HG02981 (cell line): ENCODE measurements around the gene MDH2.
"Not testable (repeated sequence)": the region's sequence is repeated elsewhere in the genome, so short reads cannot be mapped to it uniquely, and the experiment has no call there.

ENCODE experiments used
- ATAC-seq: cut with Tn5 transposase; IDR thresholded peaks from one replicate; pipeline ENCODE4 v1.9.1; 2021; ENCODE audit warnings: mild to moderate bottlenecking, moderate library complexity; ENCODE audit not compliant: unreplicated experiment

MDH2 gene

DNA sequence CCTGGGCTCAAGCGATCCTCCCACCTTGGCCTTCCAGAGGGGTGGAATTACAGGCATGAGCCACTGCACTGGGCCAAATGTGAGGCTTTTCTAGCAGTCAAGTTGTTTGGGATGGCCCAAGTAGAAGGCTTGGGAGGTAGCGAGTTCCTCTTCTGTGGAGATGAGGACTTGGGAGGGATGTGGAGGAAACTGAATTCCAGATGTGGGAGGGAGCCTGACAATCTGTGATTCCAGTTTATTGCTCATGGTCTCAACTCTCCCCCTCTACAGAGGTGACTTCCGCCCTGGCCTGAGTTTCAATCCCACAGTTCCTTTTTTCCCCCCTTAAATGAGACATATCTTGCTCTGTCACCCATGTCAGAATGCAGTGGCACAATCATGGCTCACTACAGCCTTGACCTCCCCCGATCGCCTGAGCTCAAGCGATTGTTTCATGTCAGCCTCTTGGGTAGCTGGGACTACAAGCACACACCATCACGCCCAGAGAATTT lies 3.5 kb upstream of the MDH2 start:
- no peak for ATAC-seq

- no peak for ATAC-seq
Measured at GRCh38 chr7:76047305-76047810, 548 bp upstream of the MDH2 start.

- no peak for ATAC-seq
Measured at GRCh38 chr7:76048668-76048988, 722 bp downstream of the MDH2 start.

GRCh38 chr7:76049295-76049694 lies 1.4 kb downstream of the MDH2 start:
- no peak for ATAC-seq

- no peak for ATAC-seq
Measured at GRCh38 chr7:76050545-76050944, 2.6 kb downstream of the MDH2 start.

GRCh38 chr7:76051840-76052239 lies 3.9 kb downstream of the MDH2 start:
- ATAC-seq, result no peak

- ATAC-seq, result not testable (repeated sequence)
Measured at GRCh38 chr7:76052681-76053080, 4.8 kb downstream of the MDH2 start.

- ATAC-seq, result no peak
Measured at GRCh38 chr7:76053461-76053860, 5.6 kb downstream of the MDH2 start.

GRCh38 chr7:76054123-76055120 lies 6.5 kb downstream of the MDH2 start:
- no peak for ATAC-seq

GRCh38 chr7:76056241-76056640 lies 8.3 kb downstream of the MDH2 start:
- no peak for ATAC-seq

GRCh38 chr7:76057103-76057812 lies 9.4 kb downstream of the MDH2 start:
- no peak for ATAC-seq

GRCh38 chr7:76057813-76058145 lies 9.9 kb downstream of the MDH2 start:
- no peak for ATAC-seq

- not testable (repeated sequence) for ATAC-seq
Measured at GRCh38 chr7:76058745-76059144, 10.8 kb downstream of the MDH2 start.

GRCh38 chr7:76060842-76061241 lies 12.9 kb downstream of the MDH2 start:
- ATAC-seq, result no peak

- no peak for ATAC-seq
Measured at GRCh38 chr7:76062254-76062653, 14.3 kb downstream of the MDH2 start.

GRCh38 chr7:76063114-76063513 lies 15.2 kb downstream of the MDH2 start:
- ATAC-seq, result no peak

- ATAC-seq, result no peak
Measured at GRCh38 chr7:76063525-76063924, 15.6 kb downstream of the MDH2 start.

DNA sequence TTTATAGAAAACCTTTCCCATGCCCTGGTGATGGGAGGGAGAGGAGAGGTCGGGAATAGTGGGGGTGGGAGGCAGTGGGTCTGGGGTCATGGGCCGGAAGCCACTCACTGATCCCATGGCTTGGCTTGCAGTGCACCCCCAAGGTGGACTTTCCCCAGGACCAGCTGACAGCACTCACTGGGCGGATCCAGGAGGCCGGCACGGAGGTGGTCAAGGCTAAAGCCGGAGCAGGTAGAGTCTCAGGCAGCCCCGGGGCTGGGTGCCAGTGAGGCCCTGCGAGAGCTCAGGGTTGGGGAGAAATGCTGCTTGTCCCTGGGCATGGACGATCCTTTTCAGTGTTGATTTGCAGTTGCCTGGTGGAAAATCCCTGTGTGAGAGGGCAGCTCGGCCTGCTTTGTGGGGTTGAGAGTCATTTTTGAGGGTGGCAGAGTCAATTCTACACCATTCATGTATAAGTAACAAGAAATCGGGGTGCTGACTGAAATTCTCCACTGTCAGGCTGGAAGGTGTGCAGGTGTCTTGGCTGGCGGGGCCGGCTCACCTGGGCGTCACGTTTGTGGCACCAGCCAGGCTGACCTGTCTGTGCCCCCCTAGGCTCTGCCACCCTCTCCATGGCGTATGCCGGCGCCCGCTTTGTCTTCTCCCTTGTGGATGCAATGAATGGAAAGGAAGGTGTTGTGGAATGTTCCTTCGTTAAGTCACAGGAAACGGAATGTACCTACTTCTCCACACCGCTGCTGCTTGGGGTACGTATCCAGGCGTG lies 16.5 kb downstream of the MDH2 start:
- no peak for ATAC-seq

DNA sequence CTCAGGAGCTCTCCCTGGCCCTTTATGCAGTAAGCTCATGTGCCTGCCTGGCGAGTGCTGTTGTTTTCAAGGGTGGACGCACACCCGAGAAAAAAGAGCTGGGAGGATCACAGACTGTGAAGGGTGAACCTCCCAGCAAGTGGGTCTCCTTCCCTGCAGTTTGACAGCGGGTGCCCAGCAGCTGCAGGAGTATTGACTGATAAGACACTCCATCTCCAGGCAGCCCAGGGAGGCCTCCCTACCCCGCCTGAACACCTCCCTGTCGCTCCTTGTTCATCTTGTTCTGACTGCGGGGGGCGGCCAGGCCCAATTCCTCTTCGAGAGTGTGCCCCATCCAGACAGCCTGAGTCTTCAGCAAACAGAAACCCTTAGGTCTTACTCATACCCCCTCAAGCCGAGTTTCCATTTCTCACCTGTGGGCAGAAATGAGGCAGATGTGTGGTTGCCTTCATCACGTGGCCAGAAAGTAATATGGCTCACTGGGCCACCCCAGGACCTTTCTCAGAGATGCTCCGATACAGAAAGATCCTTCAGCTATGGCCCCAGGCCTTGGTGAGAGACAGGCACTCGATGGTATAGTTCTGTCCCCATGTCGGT lies 17.2 kb downstream of the MDH2 start:
- no peak for ATAC-seq

- ATAC-seq, result no peak
Measured at GRCh38 chr7:76066716-76067503, 19.0 kb downstream of the MDH2 start.
